NCI-H1930 (cell line): Measurements from ENCODE around the gene CAVIN3.
"Not testable (repeated sequence)": the region's sequence is repeated elsewhere in the genome, so short reads cannot be mapped to it uniquely, and the experiment has no call there.

Experiments
- DNase-seq, 2 experiments: peaks; one replicate each; lab custom pipeline; 2025; lab: John Stamatoyannopoulos, UW

The CAVIN3 gene

GRCh38 chr11:6323291-6323905 lies 3.1 kb upstream of the CAVIN3 start:
- DNase-seq, result no peak

GRCh38 chr11:6321961-6322362 lies 1.7 kb upstream of the CAVIN3 start:
- peak in 1 of 2 experiments; percentile 30 for DNase-seq

- DNase-seq, result no peak
Observed at GRCh38 chr11:6321356-6321755, 1.1 kb upstream of the CAVIN3 start.

- no peak for DNase-seq
Observed at GRCh38 chr11:6319704-6320410, 444 bp downstream of the CAVIN3 start.

- no peak for DNase-seq
Observed at GRCh38 chr11:6319001-6319703, 1.1 kb downstream of the CAVIN3 start.

- DNase-seq, result no peak
Observed at GRCh38 chr11:6318204-6318603, 2.1 kb downstream of the CAVIN3 start.

GRCh38 chr11:6315811-6316425 lies 4.4 kb downstream of the CAVIN3 start:
- DNase-seq, result peak; percentile 53 to 57

GRCh38 chr11:6312106-6312505 lies 8.2 kb downstream of the CAVIN3 start:
- no peak for DNase-seq

- no peak for DNase-seq
Observed at GRCh38 chr11:6307876-6308275, 12.4 kb downstream of the CAVIN3 start.

- no peak for DNase-seq
Observed at GRCh38 chr11:6305297-6305696, 15.0 kb downstream of the CAVIN3 start.

GRCh38 chr11:6303661-6304060 lies 16.6 kb downstream of the CAVIN3 start:
- no peak for DNase-seq

- DNase-seq, result no peak
Observed at GRCh38 chr11:6301096-6301495, 19.2 kb downstream of the CAVIN3 start.

- DNase-seq, result no peak
Observed at GRCh38 chr11:6300325-6300724, 20.0 kb downstream of the CAVIN3 start.

- peak; percentile 16 to 21 for DNase-seq
Observed at GRCh38 chr11:6298605-6299004, 21.7 kb downstream of the CAVIN3 start.

GRCh38 chr11:6297831-6298230 lies 22.5 kb downstream of the CAVIN3 start:
- no peak for DNase-seq

- DNase-seq, result no peak
Observed at GRCh38 chr11:6285019-6285418, 35.3 kb downstream of the CAVIN3 start.

GRCh38 chr11:6284250-6284649 lies 36.1 kb downstream of the CAVIN3 start:
- DNase-seq, result no peak

- DNase-seq, result no peak
Observed at GRCh38 chr11:6283453-6284023, 36.8 kb downstream of the CAVIN3 start.

- DNase-seq, result not testable (repeated sequence)
Observed at GRCh38 chr11:6280809-6281208, 39.5 kb downstream of the CAVIN3 start.

GRCh38 chr11:6273188-6273587 lies 47.1 kb downstream of the CAVIN3 start:
- DNase-seq, result no peak

GRCh38 chr11:6271598-6271997 lies 48.7 kb downstream of the CAVIN3 start:
- no peak for DNase-seq

GRCh38 chr11:6270584-6271246 lies 49.6 kb downstream of the CAVIN3 start:
- DNase-seq, result no peak
